Adipocyte (in vitro differentiated cells): ENCODE results near the gene XPO4.

Source experiments
- DNase-seq: peaks from one replicate; pipeline ENCODE4 v3.0.0-alpha.2; 2015; ENCODE audit warnings: low read depth
- H3K27me3 ChIP-seq: replicated peaks from 2 replicates; pipeline ENCODE4 v1.7.0; 2013; ENCODE audit warnings: mild to moderate bottlenecking, low read length, moderate library complexity; ENCODE audit not compliant: control insufficient read depth, insufficient read depth
- H3K36me3 ChIP-seq: 2 replicates; pipeline ENCODE4 v1.7.0; 2013; ENCODE audit warnings: low read length, mild to moderate bottlenecking, moderate library complexity; ENCODE audit not compliant: control insufficient read depth, insufficient read depth, severe bottlenecking
- H3K4me1 ChIP-seq: 2 replicates; pipeline ENCODE4 v1.7.0; 2013; ENCODE audit warnings: mild to moderate bottlenecking, low read length, moderate library complexity; ENCODE audit not compliant: control insufficient read depth, insufficient read depth
- H3K4me3 ChIP-seq: 2 replicates; pipeline ENCODE4 v1.7.0; 2013; ENCODE audit warnings: mild to moderate bottlenecking, low read length, moderate library complexity
- H3K9ac ChIP-seq: 2 replicates; pipeline ENCODE4 v1.7.0; 2013; ENCODE audit warnings: mild to moderate bottlenecking, low read length, moderate library complexity
- H3K9me3 ChIP-seq: 2 replicates; pipeline ENCODE4 v1.7.0; 2013; ENCODE audit warnings: mild to moderate bottlenecking, low read length, moderate library complexity; ENCODE audit not compliant: control insufficient read depth

Gene XPO4

GRCh38 chr13:20779405-20779804 is 123.1 kb downstream of the XPO4 start:
- peaks cover 36% of the 10 kb centered on the region for H3K36me3 ChIP-seq
- H3K4me3 ChIP-seq: no peak overlapping the region
- H3K9ac ChIP-seq: no peak overlapping the region
- H3K9me3 ChIP-seq: no peaks in the 10 kb centered on the region
- no peaks in the 10 kb centered on the region for H3K4me1 ChIP-seq
- DNase-seq: no peak
- no peaks in the 10 kb centered on the region for H3K27me3 ChIP-seq

GRCh38 chr13:20778311-20778710 is 124.2 kb downstream of the XPO4 start:
- Histone ChIP-seq H3K9ac (no peak overlapping the region), H3K36me3 (peaks cover 27% of the 10 kb centered on the region), H3K4me1 (no peaks in the 10 kb centered on the region), H3K4me3 (no peak overlapping the region), H3K9me3 (no peaks in the 10 kb centered on the region), H3K27me3 (no peaks in the 10 kb centered on the region)
- no peak for DNase-seq

GRCh38 chr13:20776751-20777150 is 125.8 kb downstream of the XPO4 start:
- H3K4me1 ChIP-seq: peaks cover 11% of the 10 kb centered on the region
- DNase-seq: no peak
- H3K36me3 ChIP-seq: peaks cover 12% of the 10 kb centered on the region

GRCh38 chr13:20775961-20776360 is 126.6 kb downstream of the XPO4 start:
- DNase-seq: no peak
- Histone ChIP-seq H3K4me1 (peaks cover 11% of the 10 kb centered on the region), H3K9me3 (no peaks in the 10 kb centered on the region), H3K9ac (no peak overlapping the region), H3K36me3 (peaks cover 10% of the 10 kb centered on the region), H3K4me3 (no peak overlapping the region), H3K27me3 (no peaks in the 10 kb centered on the region)

More at GRCh38 chr13:20776751-20777150, 125.8 kb downstream of the XPO4 start:
- Histone ChIP-seq H3K9ac (no peak overlapping the region), H3K9me3 (no peaks in the 10 kb centered on the region), H3K27me3 (no peaks in the 10 kb centered on the region), H3K4me3 (no peak overlapping the region)

- H3K4me1 ChIP-seq: peaks cover 11% of the 10 kb centered on the region
- no peaks in the 10 kb centered on the region for H3K9me3 ChIP-seq
- no peak overlapping the region for H3K4me3 ChIP-seq
- no peaks in the 10 kb centered on the region for H3K27me3 ChIP-seq
- no peak overlapping the region for H3K9ac ChIP-seq
- no peak for DNase-seq
- H3K36me3 ChIP-seq: peaks cover 4% of the 10 kb centered on the region
Measured at GRCh38 chr13:20774746-20775145, 127.8 kb downstream of the XPO4 start.

- Histone ChIP-seq H3K36me3 (no peaks in the 10 kb centered on the region), H3K9me3 (no peaks in the 10 kb centered on the region), H3K27me3 (no peaks in the 10 kb centered on the region), H3K9ac (peak within 1 kb of the TSS; percentile 97), H3K4me1 (peaks cover 11% of the 10 kb centered on the region), H3K4me3 (peak within 1 kb of the TSS; percentile 90)
- peak; percentile 98 for DNase-seq
Measured at GRCh38 chr13:20773194-20774080, 129.1 kb downstream of the XPO4 start, which contains the start of gene EEF1AKMT1. Gene EEF1AKMT1, minus strand, starts transcription at chr13:20773961. Its CDS starts 16,363 bp downstream, at chr13:20757598.

- no peaks in the 10 kb centered on the region for H3K36me3 ChIP-seq
- peaks cover 11% of the 10 kb centered on the region for H3K4me1 ChIP-seq
- peak; percentile 3 for DNase-seq
- H3K4me3 ChIP-seq: peak overlapping the region; percentile 90
- peak overlapping the region; percentile 97 for H3K9ac ChIP-seq
- peaks cover 4% of the 10 kb centered on the region for H3K9me3 ChIP-seq
- no peaks in the 10 kb centered on the region for H3K27me3 ChIP-seq
Measured at GRCh38 chr13:20772401-20773131, 130.0 kb downstream of the XPO4 start.

- H3K4me3 ChIP-seq: no peak overlapping the region
- H3K9ac ChIP-seq: no peak overlapping the region
- no peaks in the 10 kb centered on the region for H3K27me3 ChIP-seq
- peaks cover 8% of the 10 kb centered on the region for H3K9me3 ChIP-seq
- H3K4me1 ChIP-seq: peaks cover 11% of the 10 kb centered on the region
- no peak for DNase-seq
- H3K36me3 ChIP-seq: no peaks in the 10 kb centered on the region
Measured at GRCh38 chr13:20769834-20770233, 132.7 kb downstream of the XPO4 start.

- H3K9me3 ChIP-seq: peaks cover 8% of the 10 kb centered on the region
- no peak for DNase-seq
- no peaks in the 10 kb centered on the region for H3K36me3 ChIP-seq
- peaks cover 15% of the 10 kb centered on the region for H3K4me1 ChIP-seq
- no peak overlapping the region for H3K4me3 ChIP-seq
- no peaks in the 10 kb centered on the region for H3K27me3 ChIP-seq
- H3K9ac ChIP-seq: no peak overlapping the region
Measured at GRCh38 chr13:20769091-20769490, 133.5 kb downstream of the XPO4 start.

- Histone ChIP-seq H3K9ac (no peak overlapping the region), H3K4me1 (peaks cover 9% of the 10 kb centered on the region), H3K4me3 (no peak overlapping the region), H3K27me3 (no peaks in the 10 kb centered on the region), H3K36me3 (no peaks in the 10 kb centered on the region), H3K9me3 (peaks cover 8% of the 10 kb centered on the region)
- DNase-seq: no peak
Measured at GRCh38 chr13:20767309-20767943, 135.1 kb downstream of the XPO4 start.

GRCh38 chr13:20760872-20761271 is 141.7 kb downstream of the XPO4 start:
- no peak overlapping the region for H3K9ac ChIP-seq
- peaks cover 6% of the 10 kb centered on the region for H3K36me3 ChIP-seq
- H3K4me3 ChIP-seq: no peak overlapping the region
- no peaks in the 10 kb centered on the region for H3K27me3 ChIP-seq
- peaks cover 4% of the 10 kb centered on the region for H3K9me3 ChIP-seq
- DNase-seq: no peak
- H3K4me1 ChIP-seq: peaks cover 7% of the 10 kb centered on the region
